A673 (cell line): ENCODE results near the gene RNF182. TPM values are rescaled to one million over a fixed set of nuclear protein-coding genes. Genes with fewer than 3 reads are reported as not detected.

Source experiments
- BruUV-seq: library from RNA; stranded (reverse); fragments of 400-500 nt; replicated peaks from 2 replicates; lab custom pipeline; 2021; lab: Mats Ljungman, UMichigan
- CTCF ChIA-PET: fragments of 300-600 bp; sonication (Branson Sonifier 250); formaldehyde crosslinking; loops from one replicate; lab custom pipeline; 2022; ENCODE audit warnings: antibody characterized with exemption; lab: Charles Lee
- POLR2A ChIA-PET: fragments of 300-600 bp; sonication (Branson Sonifier 250); formaldehyde crosslinking; loops from one replicate; lab custom pipeline; 2022; ENCODE audit warnings: antibody characterized with exemption; ENCODE audit not compliant: low non-redundant PET; lab: Charles Lee
- DNase-seq: peaks from one replicate; pipeline ENCODE4 v3.0.0-alpha.2; 2015; ENCODE audit warnings: low spot score
- H3K27ac ChIP-seq: fragments of 200-600 bp; sonication (generic); 2 replicates; pipeline ENCODE4 v1.5.1; 2016; ENCODE audit warnings: mixed run types, low read depth, mild to moderate bottlenecking, mixed read lengths, antibody characterized with exemption, low read length; ENCODE audit not compliant: poor library complexity, severe bottlenecking
- H3K27me3 ChIP-seq: fragments of 200-600 bp; sonication (generic); replicated peaks from 2 replicates; pipeline ENCODE4 v1.6.1; 2017; ENCODE audit warnings: mixed run types, low read depth, mild to moderate bottlenecking, mixed read lengths, antibody characterized with exemption, low read length; ENCODE audit not compliant: insufficient read depth, poor library complexity
- H3K36me3 ChIP-seq: fragments of 200-600 bp; sonication (generic); 2 replicates; pipeline ENCODE4 v1.6.1; 2016; ENCODE audit warnings: mixed run types, mild to moderate bottlenecking, mixed read lengths, antibody characterized with exemption, low read length; ENCODE audit not compliant: insufficient read depth, poor library complexity, severe bottlenecking
- H3K4me1 ChIP-seq: fragments of 200-600 bp; sonication (generic); 2 replicates; pipeline ENCODE4 v1.6.1; 2017; ENCODE audit warnings: mixed run types, mild to moderate bottlenecking, mixed read lengths, antibody characterized with exemption, low read length; ENCODE audit not compliant: insufficient read depth, poor library complexity, severe bottlenecking
- H3K4me3 ChIP-seq: fragments of 200-600 bp; sonication (generic); 2 replicates; pipeline ENCODE4 v1.5.1; 2016; ENCODE audit warnings: low read depth, mixed run types, mild to moderate bottlenecking, mixed read lengths, low read length; ENCODE audit not compliant: poor library complexity, severe bottlenecking
- H3K9me3 ChIP-seq: fragments of 200-600 bp; sonication (generic); 2 replicates; pipeline ENCODE4 v1.6.1; 2016; ENCODE audit warnings: mixed run types, low read depth, mild to moderate bottlenecking, mixed read lengths, antibody characterized with exemption, low read length; ENCODE audit not compliant: poor library complexity, severe bottlenecking
- CTCF ChIP-seq: fragments of 300-800, 200-600 bp; sonication (generic); conservative IDR thresholded peaks from 2 replicates; pipeline ENCODE4 v1.5.1; 2017; ENCODE audit warnings: low read depth, mild to moderate bottlenecking, antibody characterized with exemption, low read length, moderate library complexity, mixed read lengths
- EZH2 ChIP-seq: fragments of 200-600 bp; sonication (generic); IDR thresholded peaks from 2 replicates; pipeline ENCODE4 v1.6.1; 2017; ENCODE audit warnings: borderline replicate concordance, low read depth, mild to moderate bottlenecking, mixed read lengths, antibody characterized with exemption, low read length; ENCODE audit not compliant: poor library complexity, severe bottlenecking
- intact Hi-C: fragments of 100-400 bp; cut with micrococcal nuclease; formaldehyde crosslinking; loops from one replicate; pipeline ENCODE4 v1.10.0; 2022; ENCODE audit not compliant: unreplicated experiment
- total RNA-seq: library from RNA; stranded (reverse); gene quantifications from 2 replicates; pipeline ENCODE4 v1.2.3, GENCODE V29; 2021

The RNF182 gene
- total RNA-seq, 1 experiment from 2014 or later: 20.8 TPM

- Histone ChIP-seq H3K27me3 (no peaks in the 10 kb centered on the region), H3K27ac (no peak overlapping the region), H3K9me3 (no peaks in the 10 kb centered on the region), H3K4me3 (no peak overlapping the region), H3K4me1 (no peaks in the 10 kb centered on the region), H3K36me3 (no peaks in the 10 kb centered on the region)
- CTCF ChIA-PET: no interaction called here
- DNase-seq: no peak
- intact Hi-C loops: no loop called here
- no TSS peak for BruUV-seq
- POLR2A ChIA-PET: no interaction called here
- TF ChIP-seq EZH2 (no peak), CTCF (no peak)
Measured at GRCh38 chr6:14023855-14024254, 99.1 kb downstream of the RNF182 start.

- intact Hi-C loops: no loop called here
- Histone ChIP-seq H3K36me3 (no peaks in the 10 kb centered on the region), H3K4me3 (no peak overlapping the region), H3K9me3 (no peaks in the 10 kb centered on the region), H3K27me3 (no peaks in the 10 kb centered on the region), H3K27ac (no peak overlapping the region), H3K4me1 (no peaks in the 10 kb centered on the region)
- no peak for TF ChIP-seq EZH2
- no peak for TF ChIP-seq CTCF
- ChIA-PET CTCF (no interaction called here), POLR2A (no interaction called here)
- no TSS peak for BruUV-seq
- DNase-seq: no peak
Measured at GRCh38 chr6:14025160-14025559, 100.4 kb downstream of the RNF182 start.

GRCh38 chr6:14026831-14027539 is 102.2 kb downstream of the RNF182 start:
- CTCF ChIA-PET: interaction anchor here (1.0 kb wide), 1 partner anchor 118 kb away, joined by 3 read pairs; no protein-coding TSS in a partner anchor
- Histone ChIP-seq H3K9me3 (no peaks in the 10 kb centered on the region), H3K27me3 (no peaks in the 10 kb centered on the region), H3K4me3 (no peak overlapping the region), H3K4me1 (no peaks in the 10 kb centered on the region), H3K36me3 (no peaks in the 10 kb centered on the region), H3K27ac (no peak overlapping the region)
- DNase-seq: no peak
- intact Hi-C loops: no loop called here
- no peak for TF ChIP-seq EZH2
- no peak for TF ChIP-seq CTCF
- POLR2A ChIA-PET: no interaction called here
- no TSS peak for BruUV-seq
